Endothelial cell of umbilical vein (primary cell): ENCODE results near the gene GBX2.

Experiments used
- CTCF ChIP-seq, 2 donors: IDR thresholded peaks; 1 replicate in 1 of 2; 2 replicates in 1 of 2; pipeline ENCODE4 v1.5.1; 2011; ENCODE audit warnings: low read length in 2 of 2, mild to moderate bottlenecking in 2 of 2, moderate library complexity in 2 of 2, control low read depth in 1 of 2, inconsistent platforms in 1 of 2, low read depth in 1 of 2; ENCODE audit not compliant: insufficient read depth in 1 of 2; ENCODE audit errors: extremely low read depth in 1 of 2
- POLR2A ChIP-seq: IDR thresholded peaks from 2 replicates; pipeline ENCODE4 v1.6.1; 2012; ENCODE audit warnings: low read depth, mild to moderate bottlenecking, control low read depth, low read length
- POLR2AphosphoS5 ChIP-seq: IDR thresholded peaks from 2 replicates; pipeline ENCODE4 v1.6.1; 2012; ENCODE audit warnings: low read depth, mild to moderate bottlenecking, control low read depth, low read length, moderate library complexity; ENCODE audit not compliant: insufficient read depth

GRCh38 chr2:236127010-236127409 is 41.2 kb downstream of the GBX2 start:
- TF ChIP-seq POLR2AphosphoS5 (no peak), POLR2A (no peak), CTCF (IDR thresholded peaks at IDR 0.05; ENCODE audit: extremely low read depth in 1 of 2, insufficient read depth in 1 of 2, low read depth in 1 of 2, low read length in 2 of 2) (no peak)
